Measurements from ENCODE around the gene MS4A4A.

- no peak for TF ChIP-seq CTCF (IDR thresholded peaks at IDR 0.05; ENCODE audit: borderline replicate concordance, extremely low read depth, low read length, poor library complexity, severe bottlenecking)
- TF ChIP-seq EZH2 (IDR thresholded peaks at IDR 0.05; ENCODE audit: borderline replicate concordance, low read depth, low read length, severe bottlenecking): no peak
These were observed 17.1 kb upstream of the MS4A4A start for GRCh38 chr11:60263402-60263801.
